HepG2 (cell line): ENCODE results near the gene SDC1. TPM values are rescaled to one million over a fixed set of nuclear protein-coding genes. Genes with fewer than 3 reads are reported as not detected.
A peak's percentile ranks its signal among the peaks of the same experiment; 100 is the strongest.

ENCODE experiments used
- BCLAF1 ChIP-seq: fragments of 450-650 bp; IDR thresholded peaks from 2 replicates; pipeline ENCODE4 v1.6.1; 2017; ENCODE audit warnings: mild to moderate bottlenecking
- GLMP ChIP-seq: sonication (generic); formaldehyde crosslinking; IDR thresholded peaks from 2 replicates; pipeline ENCODE4 v1.9.0; 2021; ENCODE audit warnings: missing genetic modification reagents, mild to moderate bottlenecking, borderline replicate concordance
- IRX3 ChIP-seq: sonication (generic); formaldehyde crosslinking; IDR thresholded peaks from 2 replicates; pipeline ENCODE4 v1.8.1; 2023; ENCODE audit warnings: mild to moderate bottlenecking, low read depth, missing genetic modification reagents, borderline replicate concordance
- MEIS2 ChIP-seq: sonication (generic); formaldehyde crosslinking; IDR thresholded peaks from 2 replicates; pipeline ENCODE4 v1.9.0; 2021; ENCODE audit warnings: mild to moderate bottlenecking, missing genetic modification reagents
- NFE2 ChIP-seq: sonication (generic); formaldehyde crosslinking; IDR thresholded peaks from 2 replicates; pipeline ENCODE4 v1.4.0; 2020; ENCODE audit warnings: missing genetic modification reagents
- REPIN1 ChIP-seq: sonication (generic); formaldehyde crosslinking; IDR thresholded peaks from 2 replicates; pipeline ENCODE4 v1.8.0; 2022; ENCODE audit warnings: missing genetic modification reagents, low read depth, mild to moderate bottlenecking, borderline replicate concordance
- SIN3A ChIP-seq: IDR thresholded peaks from 2 replicates; pipeline ENCODE4 v1.6.1; 2011; ENCODE audit warnings: low read depth, mild to moderate bottlenecking, control low read depth, low read length, borderline replicate concordance
- SIN3B ChIP-seq: fragments of 150-350 bp; IDR thresholded peaks from 2 replicates; pipeline ENCODE4 v1.6.1; 2014; ENCODE audit warnings: low read length
- SMAD1 ChIP-seq: sonication (generic); formaldehyde crosslinking; IDR thresholded peaks from 2 replicates; pipeline ENCODE4 v1.4.0; 2020; ENCODE audit warnings: missing genetic modification reagents, low read depth, mild to moderate bottlenecking, borderline replicate concordance
- ZBTB46 ChIP-seq: sonication (generic); formaldehyde crosslinking; IDR thresholded peaks from 2 replicates; pipeline ENCODE4 v1.4.0; 2020; ENCODE audit warnings: mild to moderate bottlenecking, missing genetic modification reagents, borderline replicate concordance
- ZNF136 ChIP-seq: sonication (generic); formaldehyde crosslinking; IDR thresholded peaks from 2 replicates; pipeline ENCODE4 v1.8.1; 2022; ENCODE audit warnings: low read depth, mild to moderate bottlenecking, moderate library complexity, missing genetic modification reagents
- ZNF205 ChIP-seq: IDR thresholded peaks from 2 replicates; pipeline ENCODE4 v1.6.1; 2018; ENCODE audit warnings: missing biosample characterization, missing genetic modification reagents
- ZNF33B ChIP-seq: sonication (generic); formaldehyde crosslinking; IDR thresholded peaks from 2 replicates; pipeline ENCODE4 v1.5.1; 2020; ENCODE audit warnings: mild to moderate bottlenecking, missing genetic modification reagents
- ZNF367 ChIP-seq: sonication (generic); formaldehyde crosslinking; IDR thresholded peaks from 2 replicates; pipeline ENCODE4 v1.4.0; 2020; ENCODE audit warnings: missing genetic modification reagents, borderline replicate concordance
- ZNF577 ChIP-seq: sonication (generic); formaldehyde crosslinking; IDR thresholded peaks from 2 replicates; pipeline ENCODE4 v1.4.0; 2020; ENCODE audit warnings: mild to moderate bottlenecking, low read depth, missing genetic modification reagents, borderline replicate concordance
- ZNF703 ChIP-seq: sonication (generic); formaldehyde crosslinking; IDR thresholded peaks from 2 replicates; pipeline ENCODE4 v1.5.1; 2020; ENCODE audit warnings: missing genetic modification reagents, mild to moderate bottlenecking, moderate library complexity, borderline replicate concordance
- ZNF710 ChIP-seq: sonication (generic); formaldehyde crosslinking; IDR thresholded peaks from 2 replicates; pipeline ENCODE4 v1.5.0; 2020; ENCODE audit warnings: mild to moderate bottlenecking, missing genetic modification reagents, borderline replicate concordance
- ZSCAN12 ChIP-seq: sonication (generic); formaldehyde crosslinking; IDR thresholded peaks from 2 replicates; pipeline ENCODE4 v1.9.0; 2021; ENCODE audit warnings: mild to moderate bottlenecking, missing genetic modification reagents
- polyA plus RNA-seq, 8 experiments: library from polyadenylated mRNA; depleted of rRNA in 3 of 8; stranded (reverse) in 7 of 8; unstranded in 1 of 8; fragments of >200 nt; fragmentation: Illumina TruSeq in 4 of 8; extraction: Trizol in 4 of 8; gene quantifications; 2 replicates each; pipeline versions ENCODE4 v1.2.1 to v1.2.3, GENCODE V29; 2011 to 2016; ENCODE audit warnings: low read depth in 4 of 8, missing spikeins in 1 of 8, mixed read lengths in 1 of 8; ENCODE audit not compliant: insufficient read depth in 1 of 8
- total RNA-seq, 5 experiments: library from RNA; depleted of rRNA; stranded (reverse); fragments of >200 nt; fragmentation: Illumina TruSeq; extraction: Trizol; gene quantifications; 2 replicates each; pipeline ENCODE4 v1.2.3, GENCODE V29; 2016; ENCODE audit warnings: low read depth in 1 of 5

The SDC1 gene
- total and polyA plus RNA-seq, 2 of the 13 experiments (the other 11 are each of a cell fraction or from before 2014, with no cell fraction given): 108 to 119 TPM

GRCh38 chr2:20223407-20224163 lies 1.3 kb downstream of the SDC1 start (continued):
- TF ChIP-seq GLMP (no peak), ZNF710 (CRISPR knock-in tag) (no peak), REPIN1 (CRISPR knock-in tag) (peak; percentile 65), ZNF33B (CRISPR knock-in tag) (0 out of 2 replicates have a peak, but pooled peaks have one; percentile 33), IRX3 (CRISPR knock-in tag) (peak; percentile 29; the same call in 1 of the 2 replicates), ZNF703 (CRISPR knock-in tag) (no peak; the same call in 1 of the 2 replicates), NFE2 (no peak), ZBTB46 (CRISPR knock-in tag) (no peak), SIN3B (no peak), MEIS2 (peak; percentile 13; the same call in 1 of the 2 replicates), ZSCAN12 (CRISPR knock-in tag) (0 out of 2 replicates have a peak, but pooled peaks have one; percentile 11), ZNF205 (CRISPR knock-in tag) (peak; percentile 54; the same call in 1 of the 2 replicates), BCLAF1 (no peak), ZNF367 (0 out of 2 replicates have a peak, but pooled peaks have one; percentile 75), ZNF577 (no peak), SMAD1 (CRISPR knock-in tag) (0 out of 2 replicates have a peak, but pooled peaks have one; percentile 7), SIN3A (peak; percentile 48; the same call in 1 of the 2 replicates), ZNF136 (peak; percentile 76; the same call in 1 of the 2 replicates)
